GM21723 (cell line): ENCODE measurements around the gene CEP152.

ENCODE experiments used
- ATAC-seq: cut with Tn5 transposase; IDR thresholded peaks from one replicate; pipeline ENCODE4 v1.9.1; 2021; ENCODE audit warnings: mild to moderate bottlenecking, moderate library complexity; ENCODE audit not compliant: unreplicated experiment

The CEP152 gene

GRCh38 chr15:48705381-48705780 is 105.5 kb downstream of the CEP152 start:
- ATAC-seq: no peak

GRCh38 chr15:48703544-48703943 is 107.3 kb downstream of the CEP152 start:
- ATAC-seq: no peak

GRCh38 chr15:48702569-48703236 is 108.2 kb downstream of the CEP152 start:
- ATAC-seq: no peak

GRCh38 chr15:48696627-48697312 is 114.1 kb downstream of the CEP152 start:
- ATAC-seq: no peak

- no peak for ATAC-seq
Measured at GRCh38 chr15:48695827-48696573, 114.9 kb downstream of the CEP152 start.

- no peak for ATAC-seq
Measured at GRCh38 chr15:48695088-48695826, 115.6 kb downstream of the CEP152 start.

GRCh38 chr15:48693484-48693883 is 117.4 kb downstream of the CEP152 start:
- no peak for ATAC-seq

- ATAC-seq: no peak
Measured at GRCh38 chr15:48688493-48688892, 122.4 kb downstream of the CEP152 start.
